Activated CD8-positive, alpha-beta memory T cell treated with anti-CD3 and anti-CD28 coated beads for 24 hours (primary cell): Measurements from ENCODE around the gene NAT14.
A peak's percentile ranks its signal among the peaks of the same experiment; 100 is the strongest.
"Not testable (repeated sequence)": the region's sequence is repeated elsewhere in the genome, so short reads cannot be mapped to it uniquely, and the experiment has no call there.

Experiments
- DNase-seq: peaks from one replicate; pipeline ENCODE4 v3.0.0-alpha.2; 2020

The NAT14 gene

DNA sequence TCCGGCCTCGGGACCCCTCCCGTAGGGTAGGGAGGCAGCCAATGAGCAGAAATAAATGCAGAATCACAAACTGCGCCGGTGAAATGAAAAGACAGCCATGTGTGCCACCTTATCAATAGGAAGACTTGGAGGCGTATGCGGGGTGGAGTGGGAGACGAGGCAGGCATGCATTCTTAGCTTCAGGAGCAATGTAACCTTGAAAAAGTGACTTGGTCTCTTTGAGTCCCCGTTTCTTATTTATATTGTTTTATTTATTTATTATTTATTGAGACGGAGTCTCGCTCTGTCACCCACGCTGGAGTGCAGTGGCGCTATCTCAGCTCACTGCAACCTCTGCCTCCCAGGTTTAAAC, 19.2 kb downstream of the NAT14 start:
- no peak for DNase-seq

DNA sequence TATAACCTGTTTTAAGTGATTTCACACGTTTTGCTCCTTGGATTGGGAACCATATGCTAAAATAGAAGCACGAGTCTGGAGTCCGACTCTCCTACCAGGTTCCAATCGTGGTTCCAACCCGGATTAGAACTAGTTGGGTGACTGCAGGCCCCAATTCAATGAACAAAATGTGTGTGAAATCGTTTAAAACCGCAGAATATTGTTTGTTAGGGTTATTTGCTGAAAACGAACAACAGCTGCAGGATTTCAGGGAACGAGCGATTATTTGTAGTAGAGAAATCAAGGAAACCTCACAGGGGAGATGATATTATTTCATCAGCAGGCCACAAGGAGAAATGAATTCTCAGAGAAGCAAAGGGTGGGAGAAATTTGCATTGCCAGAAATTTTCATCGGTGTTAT, 20.0 kb downstream of the NAT14 start:
- DNase-seq, result no peak

DNA sequence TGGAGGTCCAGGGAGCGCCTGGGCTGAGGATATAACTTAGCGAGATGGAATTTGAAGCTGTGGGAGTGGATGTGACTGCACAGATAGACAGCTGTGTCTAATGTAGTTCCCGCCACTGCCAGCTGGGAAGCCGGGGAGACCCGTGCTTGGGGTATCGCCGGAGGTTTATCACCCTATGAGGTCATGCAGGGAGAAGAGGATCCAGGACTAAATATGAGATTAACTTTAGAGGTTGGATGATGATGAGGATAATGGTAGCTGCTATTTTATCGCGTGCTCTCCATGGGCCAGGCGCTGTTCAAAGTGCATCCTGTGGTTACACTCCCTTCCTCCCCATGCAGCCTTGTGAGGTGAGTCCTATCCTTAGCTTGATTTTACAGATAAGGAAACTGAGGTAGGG, 23.1 kb downstream of the NAT14 start:
- DNase-seq, result no peak

DNA sequence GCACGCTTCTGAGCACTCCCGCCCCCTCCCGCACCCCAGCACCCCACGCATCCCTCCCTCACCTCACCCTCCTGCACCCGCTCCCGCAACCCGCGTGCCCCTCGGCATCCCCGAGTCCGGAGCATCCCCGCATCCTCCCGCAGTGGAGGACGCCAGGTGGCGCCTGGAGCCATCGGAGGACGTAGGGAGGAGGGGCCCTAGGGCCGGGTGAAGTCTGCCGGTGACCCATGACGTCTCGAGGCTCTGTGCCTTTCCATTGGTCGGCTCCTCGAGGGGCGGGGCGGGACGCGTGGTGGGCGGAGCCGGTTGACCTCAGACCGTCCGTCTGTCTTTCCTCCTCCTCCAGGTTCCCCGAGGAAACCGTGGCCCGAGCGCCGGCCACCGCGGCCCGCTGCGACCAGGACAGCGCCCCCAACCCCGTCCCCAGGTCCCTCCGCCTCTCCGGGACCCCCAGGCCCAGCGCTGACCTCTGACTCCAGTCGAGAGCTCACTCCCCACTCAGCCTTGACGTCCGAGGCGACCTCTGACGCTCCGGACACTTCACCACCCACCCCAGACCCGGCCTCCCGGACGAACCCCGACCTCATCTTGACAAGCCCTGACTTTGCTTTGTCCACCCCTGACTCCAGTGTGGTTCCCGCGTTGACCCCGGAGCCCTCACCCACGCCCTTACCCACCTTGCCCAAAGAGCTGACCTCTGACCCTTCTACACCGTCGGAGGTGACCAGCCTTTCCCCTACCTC, 32.1 kb downstream of the NAT14 start:
- peak; percentile 98 for DNase-seq

DNA sequence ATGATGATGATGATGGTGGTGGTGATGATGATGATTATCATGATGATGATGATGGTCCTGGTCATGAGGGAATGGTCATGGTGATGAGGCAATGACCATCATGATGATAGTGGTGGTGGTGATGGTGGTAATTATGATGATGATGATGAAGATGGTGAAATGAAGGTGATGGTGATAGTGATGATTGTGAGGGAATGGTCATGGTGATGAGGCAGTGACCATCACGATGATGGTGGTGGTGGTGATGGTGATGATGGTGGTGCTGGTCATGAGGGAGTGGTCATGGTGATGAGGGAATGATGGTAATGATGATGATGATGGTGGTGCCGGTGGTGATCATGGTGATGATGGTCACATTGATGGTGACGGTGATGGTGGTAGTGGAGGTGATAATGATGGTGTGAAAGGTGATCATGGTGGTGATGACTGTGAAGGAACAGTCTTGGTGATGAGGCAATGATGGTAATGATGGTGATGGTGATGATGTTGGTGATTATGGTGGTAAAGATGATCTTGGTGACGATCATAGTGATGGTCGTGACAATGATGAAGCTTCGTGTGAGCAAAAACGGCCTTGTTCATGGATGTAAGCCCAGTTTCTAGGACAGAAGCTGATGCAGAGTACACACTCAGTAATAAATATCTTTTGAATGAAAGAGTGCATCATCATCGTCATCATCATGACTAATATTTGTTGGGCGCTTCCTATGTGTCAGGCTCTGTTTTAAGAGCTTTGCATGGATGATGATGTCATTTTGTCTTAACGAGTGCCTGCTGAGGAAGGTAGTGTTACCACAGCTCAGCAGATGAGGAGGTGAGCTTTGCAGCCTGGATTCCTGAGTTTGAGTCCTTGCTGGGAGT, 34.7 kb downstream of the NAT14 start:
- DNase-seq, result no peak

DNA sequence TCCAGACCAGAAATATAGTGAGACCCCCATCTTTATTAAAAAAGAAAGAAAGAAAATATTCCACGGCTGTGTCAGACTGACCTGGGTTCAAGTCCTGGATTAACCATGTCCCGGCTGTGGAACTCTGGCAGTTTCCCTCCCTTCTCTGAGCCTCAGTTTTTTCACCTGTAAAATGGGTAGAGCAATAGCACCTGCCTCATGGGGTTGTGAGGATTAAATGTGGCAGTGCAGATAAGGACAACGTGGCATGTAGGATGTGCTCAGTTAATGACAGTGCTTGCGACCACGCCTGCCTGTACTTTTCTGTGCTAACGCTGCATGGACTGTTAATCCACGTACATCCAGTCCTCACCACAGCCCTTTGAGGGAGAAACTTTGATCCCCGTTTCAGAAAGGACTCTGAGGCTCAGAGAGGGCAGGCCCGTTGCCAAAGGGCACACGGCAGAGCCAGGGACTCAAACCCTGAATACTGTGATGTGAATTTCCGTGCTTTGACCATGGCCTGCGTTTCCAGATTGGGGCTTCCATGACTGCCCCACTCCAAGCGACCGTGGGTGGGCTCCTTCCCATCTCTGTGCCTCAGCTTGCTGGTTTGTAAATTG, 35.8 kb downstream of the NAT14 start:
- no peak for DNase-seq

DNA sequence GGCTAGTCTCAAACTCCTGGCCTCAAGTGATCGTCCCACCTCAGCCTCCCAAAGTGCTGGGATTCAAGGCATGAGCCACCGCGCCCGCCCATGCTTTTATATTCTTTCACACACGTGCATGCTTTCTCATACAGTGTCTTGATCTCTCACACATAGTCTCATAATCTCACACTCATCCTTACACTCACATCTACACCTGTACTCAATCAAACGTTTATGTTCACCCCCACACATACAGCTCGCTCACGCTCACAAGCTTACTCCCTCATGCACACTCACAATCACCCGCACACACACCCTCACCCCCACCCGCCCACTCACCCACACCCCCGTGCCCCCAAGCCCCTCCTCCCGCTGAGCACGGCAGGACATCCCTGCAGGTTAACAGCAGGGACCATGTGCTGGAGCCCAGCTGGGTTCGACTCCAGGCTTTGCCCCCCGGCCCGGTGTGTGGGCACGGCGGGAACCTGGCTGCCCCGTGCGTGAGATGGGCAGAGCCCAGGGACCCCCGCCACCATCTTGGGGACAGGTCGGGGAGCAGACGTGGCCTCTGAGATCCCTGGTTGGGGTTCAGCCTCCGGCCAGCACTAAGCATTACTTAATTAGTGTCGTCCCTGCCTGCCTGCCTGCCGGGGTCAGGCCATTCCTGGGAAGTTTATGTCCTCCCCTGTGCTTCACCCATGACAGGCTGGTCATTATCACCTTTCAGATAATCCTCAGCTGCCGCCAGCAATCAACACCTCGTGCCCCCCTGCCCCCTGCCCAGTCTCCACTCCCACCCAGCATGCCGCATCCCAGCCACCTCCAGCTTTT, 40.5 kb downstream of the NAT14 start:
- DNase-seq, result no peak

DNA sequence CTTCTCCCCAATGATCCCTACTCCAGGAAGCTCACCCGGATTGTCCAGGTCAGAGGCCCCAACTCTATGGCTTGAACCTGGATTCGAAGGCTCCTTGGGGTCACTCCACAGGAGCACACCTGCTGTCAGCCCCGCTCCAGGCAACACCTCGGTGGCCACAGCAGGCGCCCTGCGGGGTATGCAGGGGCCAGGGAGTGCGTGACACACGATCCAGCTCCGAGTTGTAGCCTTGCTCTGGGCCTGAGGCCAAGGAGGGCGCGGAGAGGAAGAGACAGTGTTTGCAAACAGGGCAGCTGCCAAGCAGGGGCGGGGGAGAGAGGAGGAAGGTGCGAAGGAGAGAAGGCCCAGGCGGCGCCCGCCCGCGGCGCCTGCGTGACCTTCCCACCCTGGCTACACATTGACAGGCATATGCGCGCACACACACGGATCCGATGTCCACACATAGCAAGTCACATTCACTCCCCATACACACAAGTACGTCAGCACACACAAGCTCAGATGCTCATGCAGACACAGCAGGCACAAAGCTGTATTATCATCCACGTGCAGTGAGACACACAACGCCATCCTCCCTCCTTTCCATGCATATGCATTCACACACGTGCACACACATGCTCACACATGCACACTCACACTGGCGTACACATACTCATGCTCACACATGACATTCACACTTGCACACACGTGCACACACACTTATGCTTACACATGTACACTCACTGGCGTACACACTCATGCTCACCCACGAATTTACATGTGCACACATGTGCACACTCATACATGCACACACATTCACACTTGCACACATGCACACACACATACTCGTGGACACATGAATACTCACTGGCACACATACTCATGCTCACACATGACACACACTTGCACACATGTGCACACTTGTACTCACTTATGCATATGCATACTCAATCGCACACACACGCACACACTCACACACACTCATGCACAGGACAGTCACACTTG, 41.5 kb downstream of the NAT14 start:
- DNase-seq, result no peak

DNA sequence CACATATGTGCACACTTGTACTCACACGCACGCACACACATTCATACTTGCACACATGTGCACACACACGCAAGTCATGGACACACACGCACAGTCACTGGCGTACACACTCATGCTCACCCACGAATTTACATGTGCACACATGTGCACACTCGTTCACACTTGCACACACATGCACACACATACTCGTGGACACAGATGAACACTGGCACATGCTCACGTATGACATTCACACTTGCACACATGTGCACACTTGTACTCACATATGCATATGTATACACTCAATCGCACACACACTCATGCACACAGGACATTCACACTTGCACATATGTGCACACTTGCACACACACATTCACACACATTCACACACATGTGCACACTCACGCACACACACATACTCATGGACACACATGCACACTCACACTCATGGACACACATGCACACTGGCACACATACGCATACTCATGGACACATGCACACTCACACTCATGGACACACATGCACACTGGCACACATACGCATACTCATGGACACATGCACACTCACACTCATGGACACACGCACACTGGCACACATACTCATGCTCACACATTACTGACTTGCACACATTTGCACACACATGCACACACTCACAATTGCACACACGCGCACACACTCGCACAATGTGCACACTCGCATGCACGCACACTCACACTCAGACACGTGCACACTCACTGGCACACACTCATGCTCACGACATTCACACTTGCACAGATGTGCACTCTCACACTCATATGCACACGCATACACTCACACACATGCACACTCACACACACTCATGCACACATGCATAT, 42.4 kb downstream of the NAT14 start:
- no peak for DNase-seq

DNA sequence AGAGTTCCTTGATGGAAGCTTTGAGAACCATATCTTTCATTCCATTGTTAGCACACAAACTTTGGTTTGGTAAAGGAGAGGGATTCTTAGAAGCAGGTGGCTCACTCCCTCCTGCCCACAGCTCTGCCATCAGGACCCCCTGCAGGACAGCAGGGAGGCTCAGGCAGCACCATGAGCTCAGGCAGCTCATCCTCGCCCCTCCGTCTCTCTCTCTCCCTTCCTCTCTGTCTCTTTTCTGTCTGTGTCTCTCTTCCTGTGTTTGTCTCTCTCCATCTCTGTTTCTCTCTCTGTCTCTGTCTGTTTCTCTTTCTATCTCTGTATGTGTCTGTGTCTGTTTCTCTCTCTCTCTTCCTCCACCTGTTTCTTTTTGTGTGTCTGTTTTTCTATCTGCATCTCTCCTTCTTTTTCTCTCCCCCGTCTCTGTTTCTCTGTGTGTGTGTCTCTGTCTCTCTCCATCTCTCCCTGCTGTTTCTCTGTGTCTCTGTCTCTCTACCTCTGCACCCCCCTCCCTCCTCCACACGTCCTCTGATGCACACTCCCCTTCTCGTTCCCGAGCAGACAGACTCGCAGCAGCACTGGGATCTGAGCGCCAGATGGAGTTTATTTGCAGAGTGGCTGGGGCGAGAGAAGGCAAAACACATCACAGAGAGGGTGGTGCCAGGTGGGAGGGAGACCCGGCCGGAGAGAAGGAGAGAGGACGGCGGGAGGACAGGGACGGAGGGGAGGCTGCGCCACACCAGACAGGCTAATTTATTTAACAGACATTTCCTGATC, 43.2 kb downstream of the NAT14 start:
- DNase-seq, result no peak

DNA sequence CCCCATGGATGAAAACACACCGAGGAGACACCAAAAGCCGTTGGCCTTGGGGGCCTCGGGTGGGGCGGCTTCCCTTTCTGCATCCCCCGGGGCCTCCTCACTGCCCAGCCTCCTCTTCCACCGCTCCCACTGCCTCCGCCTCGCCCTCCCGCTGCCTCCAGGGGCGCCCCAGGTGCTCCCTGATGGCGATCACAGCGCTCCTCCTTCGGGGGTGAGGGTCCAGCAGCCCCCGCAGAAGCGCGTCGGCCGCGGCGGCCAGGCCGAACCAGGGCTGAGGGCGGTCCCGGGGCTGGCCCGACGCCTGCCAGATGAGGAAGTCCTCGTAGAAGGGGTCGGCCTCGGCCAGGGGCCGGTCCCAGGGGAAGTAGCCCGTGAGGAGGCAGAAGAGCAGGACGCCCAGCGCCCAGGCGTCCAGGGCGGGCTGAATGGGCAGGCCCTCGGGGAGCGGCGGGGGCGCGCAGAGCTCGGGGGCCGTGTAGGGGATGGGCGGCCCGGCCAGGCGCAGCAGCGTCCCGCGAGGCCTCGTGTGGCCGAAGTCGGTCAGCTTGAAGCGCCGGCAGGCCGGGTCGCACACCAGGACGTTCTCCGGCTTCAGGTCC, 44.7 kb downstream of the NAT14 start:
- DNase-seq, result no peak

DNA sequence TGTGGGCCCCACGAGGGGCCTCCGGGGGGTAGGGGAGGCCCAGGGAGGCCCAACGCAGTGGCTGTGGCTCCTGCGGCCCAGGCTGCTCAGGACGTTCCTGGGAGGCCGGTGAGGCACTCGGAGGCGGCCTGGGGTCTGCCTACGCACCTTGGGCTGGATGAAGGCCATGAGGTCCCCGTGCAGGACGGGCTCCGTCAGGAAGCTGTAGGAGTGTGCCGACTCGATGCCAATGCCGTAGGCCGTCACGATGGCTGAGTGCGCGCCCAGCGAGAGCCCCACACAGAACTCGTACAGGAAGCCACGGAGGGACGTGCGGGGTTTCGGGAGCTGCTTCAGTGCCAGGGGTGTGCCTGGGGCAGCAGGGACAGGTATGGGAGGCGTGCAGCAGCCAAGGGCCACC, 46.0 kb downstream of the NAT14 start:
- no peak for DNase-seq

DNA sequence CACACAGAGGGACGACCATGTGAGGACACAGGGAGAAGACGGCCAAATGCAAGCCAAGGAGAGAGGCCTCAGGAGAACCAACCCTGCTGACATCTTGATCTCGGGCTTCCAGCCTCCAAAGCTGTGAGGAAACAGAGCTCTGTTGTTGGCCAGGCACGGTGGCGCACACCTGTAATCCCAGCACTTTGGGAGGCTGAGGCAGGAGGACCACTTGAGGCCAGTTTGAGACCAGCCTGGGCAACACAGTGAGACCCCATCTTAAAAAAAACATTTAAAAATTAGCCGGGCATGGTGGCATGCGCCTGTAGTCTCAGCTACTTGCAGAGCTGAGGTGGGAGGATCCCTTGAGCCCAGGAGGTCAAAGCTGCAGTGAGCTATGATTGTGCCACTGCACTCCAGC, 49.3 kb downstream of the NAT14 start:
- not testable (repeated sequence) for DNase-seq

DNA sequence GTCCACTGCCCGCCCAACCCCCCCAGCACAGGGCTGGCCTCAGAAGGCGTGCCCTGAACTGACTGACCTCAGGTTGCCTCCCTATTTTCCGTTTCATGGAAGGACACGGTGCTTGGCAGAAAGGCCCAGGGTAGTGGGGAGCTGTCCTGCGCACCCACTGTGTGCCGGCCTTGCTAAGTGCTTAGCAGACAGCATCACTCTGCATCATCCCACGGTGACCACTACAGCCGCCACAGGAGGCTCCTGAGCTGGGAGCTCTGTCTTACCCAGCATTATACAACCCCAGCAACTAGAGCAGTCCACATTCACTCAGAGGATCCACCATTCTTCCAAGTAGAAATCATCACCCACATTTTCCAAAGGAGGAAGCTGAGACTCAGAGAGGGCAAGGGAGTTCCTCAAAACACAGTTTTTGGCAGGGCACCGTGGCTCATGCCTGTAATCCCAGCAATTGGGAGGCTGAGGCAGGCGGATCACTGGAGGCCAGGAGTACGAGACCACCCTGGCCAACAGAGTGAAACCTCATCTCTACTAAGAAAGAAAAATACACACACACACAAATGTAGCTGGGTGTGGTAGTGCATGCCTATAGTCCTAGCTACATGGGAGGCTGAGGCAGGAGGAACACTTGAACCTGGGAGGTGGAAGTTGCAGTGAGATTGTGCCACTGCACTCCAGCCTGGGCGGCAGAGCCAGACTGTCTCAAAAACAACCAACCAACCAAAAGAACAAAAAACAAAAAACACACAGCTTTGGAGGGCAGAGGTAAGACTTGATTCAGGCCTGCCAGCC, 50.4 kb downstream of the NAT14 start:
- DNase-seq, result no peak

DNA sequence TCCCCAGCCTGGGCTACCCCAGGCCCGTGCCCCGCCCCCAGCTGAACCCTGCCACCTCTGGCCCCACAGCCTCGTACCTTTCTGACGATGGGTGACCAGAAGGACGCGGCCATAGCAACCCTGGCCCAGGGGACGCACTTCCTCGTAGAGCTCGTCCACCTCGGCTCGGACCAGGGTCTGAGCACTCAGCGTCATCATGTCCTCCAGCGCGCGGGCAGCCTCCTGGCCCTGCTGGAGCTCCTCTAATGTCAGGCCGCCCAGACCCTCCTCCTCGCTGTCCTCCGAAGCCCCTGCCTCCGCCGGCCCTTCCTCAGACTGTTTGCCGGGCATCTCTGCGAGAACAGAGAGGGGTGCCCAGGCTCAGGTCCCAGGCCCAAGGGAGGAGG, 51.0 kb downstream of the NAT14 start:
- no peak for DNase-seq

DNA sequence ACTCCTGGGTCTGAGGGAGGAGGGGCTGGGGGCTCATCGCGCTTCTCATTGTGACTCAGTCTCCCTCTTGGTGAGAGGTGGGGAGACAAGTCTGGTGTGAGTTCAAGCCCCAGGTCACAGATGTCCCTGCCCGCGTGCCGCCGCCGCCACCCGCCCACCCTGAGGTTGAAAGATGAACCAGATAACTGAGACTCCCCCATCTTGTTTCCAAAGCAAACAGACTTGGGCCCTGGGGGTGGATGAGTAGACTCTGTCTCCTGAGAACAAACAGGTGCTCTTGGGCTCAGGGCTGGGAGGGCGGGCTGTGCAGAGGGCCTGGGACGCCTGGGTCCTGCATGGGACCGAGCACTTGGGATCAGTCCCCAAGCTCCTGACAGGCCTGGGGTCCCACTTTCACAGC, 51.4 kb downstream of the NAT14 start:
- DNase-seq, result no peak
